RWPE2 (cell line): ENCODE results near the gene GDAP2.

Source experiments
- ATAC-seq: fragments of 200-7000 bp; cut with Tn5 transposase; 3 replicates; pipeline ENCODE4 v1.9.1; 2021; ENCODE audit warnings: low read depth
- DNase-seq: peaks from one replicate; pipeline ENCODE4 v3.0.0-alpha.2; 2020; ENCODE audit warnings: low spot score
- H3K27ac ChIP-seq: fragments of 450-650 bp; 2 replicates; pipeline ENCODE4 v1.5.1; 2017; ENCODE audit warnings: mild to moderate bottlenecking; ENCODE audit not compliant: poor library complexity, severe bottlenecking
- H3K27me3 ChIP-seq: fragments of 250-450 bp; sonication (Bioruptor Pico); 2 replicates; pipeline ENCODE4 v1.5.1; 2021; ENCODE audit warnings: mild to moderate bottlenecking, moderate library complexity; ENCODE audit not compliant: insufficient read depth, poor library complexity, severe bottlenecking
- H3K36me3 ChIP-seq: fragments of 250-450 bp; sonication (Bioruptor Pico); 2 replicates; pipeline ENCODE4 v1.5.1; 2020; ENCODE audit warnings: low read depth, mild to moderate bottlenecking, moderate library complexity
- H3K4me1 ChIP-seq: fragments of 250-450 bp; sonication (Bioruptor Pico); 2 replicates; pipeline ENCODE4 v1.5.1; 2021; ENCODE audit warnings: mild to moderate bottlenecking, moderate library complexity; ENCODE audit not compliant: insufficient read depth, poor library complexity, severe bottlenecking
- H3K4me3 ChIP-seq: fragments of 250-450 bp; sonication (Bioruptor Pico); 2 replicates; pipeline ENCODE4 v1.5.1; 2021; ENCODE audit warnings: mild to moderate bottlenecking, moderate library complexity; ENCODE audit not compliant: severe bottlenecking
- H3K9me3 ChIP-seq: fragments of 250-450 bp; sonication (Bioruptor Pico); 2 replicates; pipeline ENCODE4 v1.5.1; 2021; ENCODE audit warnings: mild to moderate bottlenecking, moderate library complexity; ENCODE audit not compliant: severe bottlenecking
- CTCF ChIP-seq: fragments of 450-650 bp; IDR thresholded peaks from one replicate; pipeline ENCODE4 v1.5.1; 2017; ENCODE audit warnings: mild to moderate bottlenecking, moderate library complexity; ENCODE audit not compliant: poor library complexity, severe bottlenecking

GDAP2 gene

GRCh38 chr1:117886101-117886795 is 43.2 kb downstream of the GDAP2 start:
- ATAC-seq: peak; percentile 44; the same call in 1 of the 3 replicates
- Histone ChIP-seq H3K36me3 (peaks cover 43% of the 10 kb centered on the region), H3K4me1 (peaks cover 10% of the 10 kb centered on the region), H3K27ac (no peak overlapping the region), H3K9me3 (no peaks in the 10 kb centered on the region), H3K27me3 (no peaks in the 10 kb centered on the region), H3K4me3 (no peak overlapping the region)
- DNase-seq: no peak
- TF ChIP-seq CTCF: no peak

- Histone ChIP-seq H3K36me3 (peaks cover 44% of the 10 kb centered on the region), H3K27ac (no peak overlapping the region), H3K4me1 (peaks cover 10% of the 10 kb centered on the region), H3K9me3 (no peaks in the 10 kb centered on the region), H3K4me3 (no peak overlapping the region), H3K27me3 (no peaks in the 10 kb centered on the region)
- ATAC-seq (no peak), DNase-seq (no peak)
- no peak for TF ChIP-seq CTCF
Observed at GRCh38 chr1:117883616-117884015, 45.8 kb downstream of the GDAP2 start.

DNA sequence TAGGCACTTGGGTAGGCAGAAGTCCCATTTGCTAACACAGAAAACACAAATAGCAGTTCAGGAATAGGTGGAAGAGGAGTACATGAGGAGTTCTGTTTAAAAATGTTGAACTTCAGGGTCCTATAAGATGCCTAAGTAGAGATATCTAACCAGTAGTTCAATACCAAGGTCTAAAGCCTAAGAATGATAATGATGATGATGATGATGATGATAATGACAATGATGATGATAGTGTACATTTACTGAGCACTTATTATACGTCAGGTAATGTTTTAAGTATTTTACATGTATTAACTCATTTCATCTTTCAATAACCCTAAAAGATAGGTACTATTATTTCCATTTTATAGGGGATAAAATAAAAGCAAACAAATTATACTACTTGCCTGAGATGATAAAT is 50.1 kb downstream of the GDAP2 start:
- H3K27me3 ChIP-seq: no peaks in the 10 kb centered on the region
- no peak for TF ChIP-seq CTCF
- no peaks in the 10 kb centered on the region for H3K9me3 ChIP-seq
- no peak for ATAC-seq
- no peak for DNase-seq
- no peak overlapping the region for H3K27ac ChIP-seq
- H3K36me3 ChIP-seq: peaks cover 54% of the 10 kb centered on the region
- H3K4me1 ChIP-seq: no peaks in the 10 kb centered on the region
- no peak overlapping the region for H3K4me3 ChIP-seq

- no peak for DNase-seq
- no peak for ATAC-seq
Observed at GRCh38 chr1:117877823-117878222, 51.6 kb downstream of the GDAP2 start.

More at GRCh38 chr1:117877823-117878222, 51.6 kb downstream of the GDAP2 start:
- H3K27ac ChIP-seq: no peak overlapping the region
- no peak for TF ChIP-seq CTCF
- H3K27me3 ChIP-seq: no peaks in the 10 kb centered on the region
- H3K36me3 ChIP-seq: peaks cover 47% of the 10 kb centered on the region
- no peaks in the 10 kb centered on the region for H3K4me1 ChIP-seq
- no peaks in the 10 kb centered on the region for H3K9me3 ChIP-seq
- no peak overlapping the region for H3K4me3 ChIP-seq
